Activated CD4-positive, alpha-beta T cell treated with anti-CD3 and anti-CD28 coated beads, Interleukin-2, amount 10 ng/mL, durations not matched to agents 7 days and 5 days (primary cell): ENCODE measurements around the gene HSPBAP1. TPM values are rescaled to one million over a fixed set of nuclear protein-coding genes. Genes with fewer than 3 reads are reported as not detected.
A peak's percentile ranks its signal among the peaks of the same experiment; 100 is the strongest.

ENCODE experiments used
- CTCF ChIA-PET: fragments of 350-600 bp; sonication (Branson Sonifier 250); formaldehyde crosslinking; loops from one replicate; lab custom pipeline; 2021; ENCODE audit warnings: antibody characterized with exemption; lab: Charles Lee
- POLR2A ChIA-PET: fragments of 350-600 bp; sonication (Branson Sonifier 250); formaldehyde crosslinking; loops from one replicate; lab custom pipeline; 2021; ENCODE audit warnings: antibody characterized with exemption; lab: Charles Lee
- DNase-seq: peaks from one replicate; pipeline ENCODE4 v3.0.0-alpha.2; 2020
- H3K27ac Mint-ChIP-seq: one replicate; pipeline ENCODE4 v1.8.0; 2021; ENCODE audit warnings: mild to moderate bottlenecking, moderate library complexity, mixed read lengths
- H3K27me3 Mint-ChIP-seq: one replicate; pipeline ENCODE4 v1.8.0; 2021; ENCODE audit warnings: mixed read lengths
- H3K36me3 Mint-ChIP-seq: one replicate; pipeline ENCODE4 v1.8.0; 2021; ENCODE audit warnings: low read depth, mixed read lengths
- H3K4me1 Mint-ChIP-seq: one replicate; pipeline ENCODE4 v1.8.0; 2021; ENCODE audit warnings: mixed read lengths
- H3K4me3 Mint-ChIP-seq: one replicate; pipeline ENCODE4 v1.8.0; 2021; ENCODE audit warnings: mild to moderate bottlenecking, moderate library complexity, mixed read lengths
- H3K9me3 Mint-ChIP-seq: one replicate; pipeline ENCODE4 v1.8.0; 2021; ENCODE audit warnings: mixed read lengths
- total RNA-seq, 2 experiments: library from RNA; stranded (reverse); gene quantifications; one replicate each; pipeline ENCODE4 v1.2.3, GENCODE V29; 2021

HSPBAP1 gene
- 1 to 10 TPM; 7.5 to 8.3 TPM for total RNA-seq

GRCh38 chr3:122793568-122794416 is at the start of gene HSPBAP1:
Gene HSPBAP1 (minus strand): TSS chr3:122793831. CDS start chr3:122793680, 151 bp downstream.
- H3K27me3 Mint-ChIP-seq: no peaks in the 10 kb centered on the region
- CTCF ChIA-PET: interaction anchor here (0.7 to 1.0 kb wide), 2 partner anchors 9 to 119 kb away, joined by 3 read pairs; no protein-coding TSS in a partner anchor

GRCh38 chr3:122835590-122835989 is 42.0 kb upstream of the HSPBAP1 start:
- peaks cover 8% of the 10 kb centered on the region for H3K36me3 Mint-ChIP-seq
- no peak overlapping the region for H3K27ac Mint-ChIP-seq
- ChIA-PET POLR2A (no interaction called here), CTCF (no interaction called here)
- DNase-seq: no peak
- no peak overlapping the region for H3K4me3 Mint-ChIP-seq
- H3K27me3 Mint-ChIP-seq: no peaks in the 10 kb centered on the region
- H3K4me1 Mint-ChIP-seq: no peaks in the 10 kb centered on the region
- H3K9me3 Mint-ChIP-seq: no peaks in the 10 kb centered on the region

More at GRCh38 chr3:122793568-122794416, at the start of gene HSPBAP1:
- peaks cover 11% of the 10 kb centered on the region for H3K36me3 Mint-ChIP-seq
- no peaks in the 10 kb centered on the region for H3K9me3 Mint-ChIP-seq
- POLR2A ChIA-PET: no interaction called here
- DNase-seq: peak; percentile 93
- peaks cover 34% of the 10 kb centered on the region for H3K4me1 Mint-ChIP-seq
- H3K27ac Mint-ChIP-seq: peak within 1 kb of the TSS; percentile 89
- H3K4me3 Mint-ChIP-seq: no peak within 1 kb of the TSS

- H3K9me3 Mint-ChIP-seq: no peaks in the 10 kb centered on the region
- no peak overlapping the region for H3K27ac Mint-ChIP-seq
- DNase-seq: no peak
- POLR2A ChIA-PET: no interaction called here
- no peaks in the 10 kb centered on the region for H3K36me3 Mint-ChIP-seq
- CTCF ChIA-PET: no interaction called here
- H3K4me1 Mint-ChIP-seq: no peaks in the 10 kb centered on the region
- H3K27me3 Mint-ChIP-seq: no peaks in the 10 kb centered on the region
- no peak overlapping the region for H3K4me3 Mint-ChIP-seq
Measured at GRCh38 chr3:122828281-122828680, 34.6 kb upstream of the HSPBAP1 start.

- H3K27me3 Mint-ChIP-seq: no peaks in the 10 kb centered on the region
- no peaks in the 10 kb centered on the region for H3K9me3 Mint-ChIP-seq
- ChIA-PET CTCF (interaction anchor here (1.1 to 1.8 kb wide), 3 partner anchors 14 to 241 kb away, joined by 3 to 5 read pairs (median 3); partner anchors contain the start of gene PDIA5), POLR2A (no interaction called here)
- H3K27ac Mint-ChIP-seq: no peak overlapping the region
- no peak for DNase-seq
- H3K36me3 Mint-ChIP-seq: no peaks in the 10 kb centered on the region
- no peaks in the 10 kb centered on the region for H3K4me1 Mint-ChIP-seq
- H3K4me3 Mint-ChIP-seq: no peak overlapping the region
Measured at GRCh38 chr3:122826278-122826677, 32.6 kb upstream of the HSPBAP1 start.

- no peak for DNase-seq
- no peaks in the 10 kb centered on the region for H3K4me1 Mint-ChIP-seq
- ChIA-PET POLR2A (no interaction called here), CTCF (interaction anchor here (0.6 to 1.8 kb wide), 4 partner anchors 13 to 432 kb away, joined by 3 to 5 read pairs (median 4); partner anchors contain the start of gene PDIA5)
- no peaks in the 10 kb centered on the region for H3K36me3 Mint-ChIP-seq
- H3K27me3 Mint-ChIP-seq: no peaks in the 10 kb centered on the region
- H3K4me3 Mint-ChIP-seq: no peak overlapping the region
- H3K9me3 Mint-ChIP-seq: no peaks in the 10 kb centered on the region
- H3K27ac Mint-ChIP-seq: no peak overlapping the region
Measured at GRCh38 chr3:122825460-122825859, 31.8 kb upstream of the HSPBAP1 start.

- DNase-seq: no peak
- no peak overlapping the region for H3K27ac Mint-ChIP-seq
- H3K36me3 Mint-ChIP-seq: no peaks in the 10 kb centered on the region
- no peaks in the 10 kb centered on the region for H3K27me3 Mint-ChIP-seq
- ChIA-PET CTCF (interaction anchor here (0.6 to 1.5 kb wide), 4 partner anchors 18 to 431 kb away, joined by 3 to 5 read pairs (median 3); partner anchors contain the start of gene PDIA5), POLR2A (interaction anchor here (0.6 kb wide), 1 partner anchor 9 kb away, joined by 4 read pairs; no protein-coding TSS in a partner anchor)
- H3K9me3 Mint-ChIP-seq: no peaks in the 10 kb centered on the region
- no peaks in the 10 kb centered on the region for H3K4me1 Mint-ChIP-seq
- no peak overlapping the region for H3K4me3 Mint-ChIP-seq
Measured at GRCh38 chr3:122824465-122825381, 31.1 kb upstream of the HSPBAP1 start.

- POLR2A ChIA-PET: no interaction called here
Measured at GRCh38 chr3:122816587-122816986, 23.0 kb upstream of the HSPBAP1 start.

GRCh38 chr3:122810734-122811133 is 17.1 kb upstream of the HSPBAP1 start:
- H3K27ac Mint-ChIP-seq: no peak overlapping the region
- H3K27me3 Mint-ChIP-seq: no peaks in the 10 kb centered on the region
- DNase-seq: no peak
- ChIA-PET POLR2A (no interaction called here), CTCF (no interaction called here)
- H3K9me3 Mint-ChIP-seq: no peaks in the 10 kb centered on the region
- peaks cover 7% of the 10 kb centered on the region for H3K36me3 Mint-ChIP-seq
- H3K4me3 Mint-ChIP-seq: no peak overlapping the region
- no peaks in the 10 kb centered on the region for H3K4me1 Mint-ChIP-seq

More at GRCh38 chr3:122816587-122816986, 23.0 kb upstream of the HSPBAP1 start:
- H3K36me3 Mint-ChIP-seq: peaks cover 3% of the 10 kb centered on the region
- H3K9me3 Mint-ChIP-seq: no peaks in the 10 kb centered on the region
- no peaks in the 10 kb centered on the region for H3K27me3 Mint-ChIP-seq
- CTCF ChIA-PET: interaction anchor here (1.1 kb wide), 1 partner anchor 11 kb away, joined by 3 read pairs; no protein-coding TSS in a partner anchor
- no peak overlapping the region for H3K27ac Mint-ChIP-seq
- H3K4me1 Mint-ChIP-seq: no peaks in the 10 kb centered on the region
- no peak for DNase-seq
- no peak overlapping the region for H3K4me3 Mint-ChIP-seq

GRCh38 chr3:122803977-122804376 is 10.3 kb upstream of the HSPBAP1 start:
- Mint-ChIP-seq H3K4me3 (no peak overlapping the region), H3K27me3 (no peaks in the 10 kb centered on the region), H3K27ac (no peak overlapping the region), H3K36me3 (peaks cover 10% of the 10 kb centered on the region), H3K4me1 (no peaks in the 10 kb centered on the region), H3K9me3 (peaks cover 2% of the 10 kb centered on the region)
- POLR2A ChIA-PET: no interaction called here
- no peak for DNase-seq
- CTCF ChIA-PET: interaction anchor here (0.5 kb wide), 1 partner anchor 35 kb away, joined by 3 read pairs; no protein-coding TSS in a partner anchor

GRCh38 chr3:122802323-122802722 is 8.7 kb upstream of the HSPBAP1 start:
- ChIA-PET CTCF (no interaction called here), POLR2A (no interaction called here)
- Mint-ChIP-seq H3K27me3 (no peaks in the 10 kb centered on the region), H3K4me1 (peaks cover 3% of the 10 kb centered on the region), H3K36me3 (peaks cover 10% of the 10 kb centered on the region), H3K27ac (no peak overlapping the region), H3K9me3 (peaks cover 2% of the 10 kb centered on the region), H3K4me3 (no peak overlapping the region)
- DNase-seq: no peak

- Mint-ChIP-seq H3K4me3 (no peak overlapping the region), H3K4me1 (peaks cover 16% of the 10 kb centered on the region), H3K27ac (no peak overlapping the region), H3K27me3 (no peaks in the 10 kb centered on the region), H3K9me3 (peaks cover 2% of the 10 kb centered on the region), H3K36me3 (peaks cover 18% of the 10 kb centered on the region)
- POLR2A ChIA-PET: no interaction called here
- DNase-seq: no peak
- CTCF ChIA-PET: no interaction called here
Measured at GRCh38 chr3:122800706-122801237, 7.1 kb upstream of the HSPBAP1 start.

- peaks cover 2% of the 10 kb centered on the region for H3K9me3 Mint-ChIP-seq
- CTCF ChIA-PET: no interaction called here
Measured at GRCh38 chr3:122800031-122800430, 6.4 kb upstream of the HSPBAP1 start.

More at GRCh38 chr3:122800031-122800430, 6.4 kb upstream of the HSPBAP1 start:
- POLR2A ChIA-PET: no interaction called here
- DNase-seq: no peak
- Mint-ChIP-seq H3K4me1 (peaks cover 19% of the 10 kb centered on the region), H3K27ac (no peak overlapping the region), H3K27me3 (no peaks in the 10 kb centered on the region), H3K4me3 (no peak overlapping the region), H3K36me3 (peaks cover 18% of the 10 kb centered on the region)
